ENCODE results near the gene ZNF600. TPM values are rescaled to one million over a fixed set of nuclear protein-coding genes. Genes with fewer than 3 reads are reported as not detected.
"Not testable (repeated sequence)": the region's sequence is repeated elsewhere in the genome, so short reads cannot be mapped to it uniquely, and the experiment has no call there.

The ZNF600 gene
- total and polyA plus RNA-seq, 2 experiments from 2014 or later = 6.0 to 6.9 TPM

DNA sequence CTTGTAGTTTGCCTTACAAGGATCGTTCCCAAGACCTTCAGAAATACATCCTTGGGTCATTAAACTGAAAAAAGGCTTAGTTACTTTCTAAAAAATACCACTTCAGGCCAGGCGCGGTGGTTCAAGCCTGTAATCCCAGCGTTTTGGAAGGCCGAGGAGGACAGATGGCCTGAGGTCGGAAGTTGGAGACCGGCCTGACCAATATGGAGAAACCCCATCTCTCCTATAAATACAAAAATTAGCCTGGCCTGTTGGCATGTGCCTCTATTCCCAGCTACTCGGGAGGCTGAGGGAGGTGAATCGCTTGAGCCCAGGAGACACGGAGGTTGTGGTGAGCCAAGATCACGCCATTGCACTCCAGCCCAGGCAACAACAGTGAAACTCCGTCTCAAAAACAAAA lies 37.1 kb upstream of the ZNF600 start:
- H3K4me2 ChIP-seq = no peak overlapping the region
- peaks cover 6% of the 10 kb centered on the region for H3K4me1 Mint-ChIP-seq
- no peaks in the 10 kb centered on the region for H3K4me1 ChIP-seq (ENCODE audit: insufficient read depth)
- H3K27ac Mint-ChIP-seq = no peak overlapping the region
- H3K27me3 ChIP-seq (ENCODE audit: insufficient read depth) = peaks cover 5% of the 10 kb centered on the region; the same call in 1 of the 2 replicates
- ATAC-seq (no peak), DNase-seq (ENCODE audit: low spot score) (no peak)
- no peaks in the 10 kb centered on the region; the same call in 2 of the 3 replicates for H3K36me3 Mint-ChIP-seq (ENCODE audit: low read depth)
- H3K27ac ChIP-seq (ENCODE audit: low read depth) = no peak overlapping the region
- H3K36me3 ChIP-seq (ENCODE audit: insufficient read depth) = no peaks in the 10 kb centered on the region
- H3K9me3 Mint-ChIP-seq = no peaks in the 10 kb centered on the region
- H3F3A ChIP-seq (replicated peaks; ENCODE audit: low read depth) = no peaks in the 10 kb centered on the region
- no peak overlapping the region for H2AFZ ChIP-seq
- H3K79me2 ChIP-seq (replicated peaks; ENCODE audit: insufficient read depth) = no peaks in the 10 kb centered on the region
- TF ChIP-seq ZNF331 (CRISPR knock-in tag; IDR thresholded peaks at IDR 0.05; ENCODE audit: low read depth) = no peak
- H3K9me2 ChIP-seq (ENCODE audit: insufficient read depth) = no peaks in the 10 kb centered on the region
- peaks cover 20% of the 10 kb centered on the region for H3K27me3 Mint-ChIP-seq (ENCODE audit: insufficient read depth, low read depth, poor library complexity)
- H3K4me3 Mint-ChIP-seq = no peak overlapping the region
- H4K20me1 ChIP-seq (replicated peaks; ENCODE audit: insufficient read depth) = no peaks in the 10 kb centered on the region
- H3K4me3 ChIP-seq = no peak overlapping the region

DNA sequence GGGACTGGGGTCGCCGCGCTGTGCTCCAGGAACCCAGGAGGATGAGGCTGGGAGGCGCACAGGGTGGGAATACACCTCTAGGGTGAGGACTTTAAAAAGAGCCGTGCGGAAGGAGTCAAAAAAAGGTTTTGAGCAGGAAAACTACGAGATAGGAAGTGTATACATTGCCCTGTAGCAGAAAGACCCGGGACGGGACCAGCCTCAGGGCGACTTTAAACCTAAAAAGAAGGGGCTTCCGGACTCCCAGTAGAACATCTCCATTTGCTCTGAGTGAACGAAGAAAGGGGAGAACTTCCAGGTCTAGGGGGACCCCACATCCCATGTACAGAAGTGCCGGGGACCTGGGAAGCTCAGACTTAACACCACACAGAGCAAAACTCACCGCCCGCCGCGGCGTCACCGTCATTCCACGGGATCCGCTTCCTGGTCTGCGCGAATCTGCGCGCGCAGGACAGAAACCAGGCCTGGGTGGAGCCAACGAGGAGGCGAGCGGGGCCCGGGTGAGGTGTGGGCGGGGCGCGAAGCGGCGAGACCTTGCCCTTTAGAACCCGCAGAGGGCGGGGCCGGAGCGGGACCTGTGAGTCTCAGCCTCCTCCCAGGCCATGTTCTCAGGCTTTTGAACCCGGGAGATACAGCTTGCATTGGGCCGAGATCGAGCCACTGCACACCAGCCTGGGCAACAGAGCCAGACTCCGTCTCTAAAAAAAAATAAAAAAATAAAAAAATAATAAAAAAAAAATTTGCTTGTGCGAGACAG lies 34.8 kb upstream of the ZNF600 start, which contains the start of gene ZNF28:
Gene ZNF28 (minus strand): TSS at position 430 of the 757 bp plus-strand sequence. CDS start 3,675 bp downstream, outside the sequence.
- not testable (repeated sequence) for H3K9me2 ChIP-seq (ENCODE audit: insufficient read depth); H4K20me1 ChIP-seq (replicated peaks; ENCODE audit: insufficient read depth); H3F3A ChIP-seq (replicated peaks; ENCODE audit: low read depth); H3K36me3 ChIP-seq (ENCODE audit: insufficient read depth); H3K79me2 ChIP-seq (replicated peaks; ENCODE audit: insufficient read depth); H3K4me1 Mint-ChIP-seq; H3K4me1 ChIP-seq (ENCODE audit: insufficient read depth); H3K27me3 ChIP-seq (ENCODE audit: insufficient read depth); H3K9me3 Mint-ChIP-seq; H3K27ac ChIP-seq (ENCODE audit: low read depth); H3K27ac Mint-ChIP-seq
- peak; percentile 98 for ATAC-seq
- Mint-ChIP-seq H3K36me3 (ENCODE audit: low read depth) (peaks cover 14% of the 10 kb centered on the region), H3K4me3 (peak within 1 kb of the TSS; percentile 96), H3K27me3 (ENCODE audit: insufficient read depth, low read depth, poor library complexity) (peaks cover 22% of the 10 kb centered on the region)
- Histone ChIP-seq H3K4me2 (peak within 1 kb of the TSS; percentile 91), H3K4me3 (peak within 1 kb of the TSS; percentile 89), H2AFZ (0 out of 2 replicates have a peak within 1 kb of the TSS, but pooled peaks have one; percentile 66)
- TF ChIP-seq POLR2AphosphoS5 (IDR thresholded peaks at IDR 0.05; ENCODE audit: low read depth) = peak; percentile 48
- peak; percentile 68 for DNase-seq (ENCODE audit: low spot score)

DNA sequence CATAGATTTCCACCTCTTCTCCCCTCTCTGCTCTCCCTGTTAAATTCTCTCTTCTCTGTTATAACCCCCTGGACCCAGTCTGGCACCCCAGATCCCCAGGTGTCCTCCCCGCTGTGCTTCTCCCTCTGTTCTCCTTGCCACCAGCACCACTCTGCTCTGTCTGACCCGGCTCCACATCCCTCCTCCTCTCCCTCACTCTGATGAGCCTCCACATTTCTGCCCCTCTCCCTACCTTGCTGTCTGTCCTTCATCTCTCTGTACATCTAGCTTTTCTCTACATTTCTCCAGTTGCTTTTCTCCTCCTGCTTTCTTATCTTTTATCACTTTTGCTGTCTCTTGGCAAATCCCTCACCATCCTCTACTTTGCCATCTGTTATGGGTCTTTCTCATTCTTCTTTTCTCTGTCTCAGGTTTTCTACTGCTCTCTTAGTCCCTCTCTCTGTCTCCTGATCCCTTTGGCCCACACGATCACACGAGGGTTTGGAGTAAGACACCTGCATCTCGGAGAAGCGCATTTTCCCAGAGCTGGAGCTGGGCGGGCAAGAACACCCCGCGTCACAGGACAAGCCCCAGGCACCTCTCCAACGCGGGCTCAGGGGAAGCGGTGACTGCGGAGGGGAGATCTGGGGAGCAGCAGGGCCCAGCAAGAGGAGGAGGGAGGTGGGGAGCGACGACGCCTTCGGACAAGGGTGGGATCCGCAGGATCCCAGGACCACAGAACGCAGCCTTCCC lies 34.0 kb upstream of the ZNF600 start:
- peaks cover 22% of the 10 kb centered on the region for H3K27me3 Mint-ChIP-seq (ENCODE audit: insufficient read depth, low read depth, poor library complexity)
- not testable (repeated sequence) for H3K9me2 ChIP-seq (ENCODE audit: insufficient read depth); H3K27me3 ChIP-seq (ENCODE audit: insufficient read depth); H3K27ac ChIP-seq (ENCODE audit: low read depth); H3K9me3 Mint-ChIP-seq; H4K20me1 ChIP-seq (replicated peaks; ENCODE audit: insufficient read depth); H3K4me1 Mint-ChIP-seq; H3K27ac Mint-ChIP-seq; H3F3A ChIP-seq (replicated peaks; ENCODE audit: low read depth); H3K36me3 ChIP-seq (ENCODE audit: insufficient read depth); H3K4me1 ChIP-seq (ENCODE audit: insufficient read depth); H3K79me2 ChIP-seq (replicated peaks; ENCODE audit: insufficient read depth)
- ATAC-seq (peak; percentile 82), DNase-seq (ENCODE audit: low spot score) (peak; percentile 57)
- H3K4me2 ChIP-seq = peak overlapping the region; percentile 91
- H3K4me3 Mint-ChIP-seq = peak overlapping the region; percentile 96
- peaks cover 17% of the 10 kb centered on the region for H3K36me3 Mint-ChIP-seq (ENCODE audit: low read depth)
- H2AFZ ChIP-seq = 0 out of 2 replicates have a peak overlapping the region, but pooled peaks have one; percentile 66
- peak overlapping the region; percentile 89 for H3K4me3 ChIP-seq

DNA sequence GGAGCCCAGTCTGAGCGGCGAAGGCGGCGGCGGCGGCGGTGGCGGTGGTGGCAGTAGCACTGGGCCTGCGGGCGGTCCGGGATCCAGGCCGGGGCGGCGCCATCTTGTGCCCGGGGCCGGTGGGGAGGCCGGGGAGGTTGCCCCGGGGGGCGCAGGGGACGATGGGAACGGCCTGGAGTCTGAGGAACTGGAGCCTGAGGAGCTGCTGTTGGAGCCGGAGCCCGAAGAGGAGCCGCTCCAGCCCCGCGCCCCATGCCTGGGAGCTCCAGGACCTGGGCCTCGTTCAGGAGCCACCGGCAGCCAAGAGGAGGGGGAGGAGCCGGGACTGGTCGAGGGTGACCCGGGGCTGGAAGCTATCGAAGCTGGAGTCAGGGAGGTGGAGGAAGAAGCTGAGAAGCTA lies 23.2 kb upstream of the ZNF600 start:
- H4K20me1 ChIP-seq (replicated peaks; ENCODE audit: insufficient read depth) = no peaks in the 10 kb centered on the region; the same call in 1 of the 2 replicates
- no peak for TF ChIP-seq CREB1 (CRISPR knock-in tag; IDR thresholded peaks at IDR 0.05; ENCODE audit: low read depth)
- no peak overlapping the region for H2AFZ ChIP-seq
- Mint-ChIP-seq H3K36me3 (ENCODE audit: low read depth) (peaks cover 69% of the 10 kb centered on the region), H3K4me1 (no peaks in the 10 kb centered on the region), H3K9me3 (peaks cover 31% of the 10 kb centered on the region), H3K4me3 (no peak overlapping the region), H3K27me3 (ENCODE audit: insufficient read depth, low read depth, poor library complexity) (peaks cover 3% of the 10 kb centered on the region), H3K27ac (no peak overlapping the region)
- H3K9me2 ChIP-seq (ENCODE audit: insufficient read depth) = no peaks in the 10 kb centered on the region
- no peaks in the 10 kb centered on the region for H3K36me3 ChIP-seq (ENCODE audit: insufficient read depth)
- ATAC-seq = no peak
- no peak overlapping the region for H3K4me3 ChIP-seq
- no peak overlapping the region for H3K27ac ChIP-seq (ENCODE audit: low read depth)
- H3K79me2 ChIP-seq (replicated peaks; ENCODE audit: insufficient read depth) = no peaks in the 10 kb centered on the region
- no peaks in the 10 kb centered on the region for H3K4me1 ChIP-seq (ENCODE audit: insufficient read depth)
- no peaks in the 10 kb centered on the region for H3K27me3 ChIP-seq (ENCODE audit: insufficient read depth)
- DNase-seq (ENCODE audit: low spot score) = no peak
- H3F3A ChIP-seq (replicated peaks; ENCODE audit: low read depth) = no peaks in the 10 kb centered on the region
- H3K4me2 ChIP-seq = no peak overlapping the region

GRCh38 chr19:52799950-52800640 lies 13.5 kb upstream of the ZNF600 start:
- not testable (repeated sequence) for H3K4me1 ChIP-seq (ENCODE audit: insufficient read depth); H3K4me3 ChIP-seq; H2AFZ ChIP-seq; DNase-seq (ENCODE audit: low spot score); H3K9me2 ChIP-seq (ENCODE audit: insufficient read depth); H4K20me1 ChIP-seq (replicated peaks; ENCODE audit: insufficient read depth); H3K27me3 ChIP-seq (ENCODE audit: insufficient read depth); H3F3A ChIP-seq (replicated peaks; ENCODE audit: low read depth); H3K79me2 ChIP-seq (replicated peaks; ENCODE audit: insufficient read depth); H3K27ac Mint-ChIP-seq; H3K4me3 Mint-ChIP-seq; ATAC-seq; H3K4me2 ChIP-seq; H3K27ac ChIP-seq (ENCODE audit: low read depth); H3K4me1 Mint-ChIP-seq; H3K27me3 Mint-ChIP-seq (ENCODE audit: insufficient read depth, low read depth, poor library complexity)
- H3K36me3 ChIP-seq (ENCODE audit: insufficient read depth) = peaks cover 62% of the 10 kb centered on the region
- Mint-ChIP-seq H3K36me3 (ENCODE audit: low read depth) (peaks cover 92% of the 10 kb centered on the region), H3K9me3 (peaks cover 85% of the 10 kb centered on the region)
